ENCODE data around the gene ADTRP. TPM values are rescaled to one million over a fixed set of nuclear protein-coding genes. Genes with fewer than 3 reads are reported as not detected.

ADTRP gene
- total and polyA plus RNA-seq, 2 of the 13 experiments (the other 11 are each of a cell fraction or from before 2014, with no cell fraction given): not detected

DNA sequence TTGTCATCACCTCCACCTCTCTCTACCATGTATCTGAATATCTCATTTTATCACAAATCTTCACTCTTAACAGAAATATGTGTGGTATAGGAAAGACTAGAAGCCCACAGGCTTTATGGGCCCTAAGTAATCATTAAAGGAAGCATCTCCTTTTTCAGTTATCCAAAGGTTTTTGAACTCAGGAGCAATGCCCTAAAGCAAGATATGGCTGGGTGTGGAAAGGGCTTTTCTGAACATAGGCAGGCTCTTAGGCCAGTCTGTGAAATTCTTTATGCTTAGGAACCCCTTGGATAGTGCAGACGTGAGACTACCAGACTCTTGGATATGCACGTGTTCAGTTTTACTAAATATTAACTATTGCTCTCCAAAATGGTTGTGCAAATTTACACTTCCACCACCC is 99.5 kb downstream of the ADTRP start:
- no TSS peak for BruUV-seq (replicated peaks)
- Histone ChIP-seq H3K4me2 (ENCODE audit: low read depth, low read length) (no peak overlapping the region), H3K36me3 (replicated peaks in 1 of 2; ENCODE audit: control insufficient read depth in 1 of 2, insufficient read depth in 2 of 2, low read length in 2 of 2) (no peaks in the 10 kb centered on the region), H3K4me1 (ENCODE audit: insufficient read depth, low read length) (no peaks in the 10 kb centered on the region), H4K20me1 (ENCODE audit: insufficient read depth, low read length) (no peaks in the 10 kb centered on the region), H3K4me3 (replicated peaks in 1 of 3; ENCODE audit: insufficient read depth in 1 of 3, low read depth in 2 of 3, low read length in 3 of 3) (no peak overlapping the region), H3K27ac (ENCODE audit: extremely low read length, insufficient read depth, low read length) (no peak overlapping the region), H3K27me3 (ENCODE audit: control insufficient read depth in 1 of 2, insufficient read depth in 2 of 2, low read length in 2 of 2) (no peaks in the 10 kb centered on the region), H2AFZ (ENCODE audit: low read length) (no peak overlapping the region), H3K9me3 (ENCODE audit: low read length) (peaks cover 13% of the 10 kb centered on the region), H3K79me2 (ENCODE audit: insufficient read depth, low read length) (no peaks in the 10 kb centered on the region), H3K9ac (ENCODE audit: insufficient read depth, low read depth, low read length) (no peak overlapping the region)
- no peak for TF ChIP-seq SMAD3 (CRISPR knock-in tag; IDR thresholded peaks at IDR 0.05)
- no peak for TF ChIP-seq ZNF34 (CRISPR knock-in tag; IDR thresholded peaks at IDR 0.05; ENCODE audit: borderline replicate concordance)
- no peak for TF ChIP-seq MXI1 (IDR thresholded peaks at IDR 0.05; ENCODE audit: borderline replicate concordance, low read depth, low read length)
- TF ChIP-seq ZNF234 (CRISPR knock-in tag; conservative IDR thresholded peaks at IDR 0.05): no peak
- in situ Hi-C loops (cut with HindIII; ENCODE audit: extremely low pct_ligation_motif_present, low pct_unique_long_range_greater_than_20kb) (no loop called here), intact Hi-C loops (cut with micrococcal nuclease; ENCODE audit: unreplicated experiment) (no loop called here)
- ChIA-PET POLR2A (no interaction called here), CTCF (ENCODE audit: low intra/inter-chr PET ratio, low total read pairs) (no interaction called here)
- FAIRE-seq (no peak), ATAC-seq (no peak), DNase-seq (ENCODE audit: low spot score) (no peak)
- 4% methylated on average over 2 of the region's 2 CpGs for WGBS (ENCODE audit: low lambda C conversion rate)

DNA sequence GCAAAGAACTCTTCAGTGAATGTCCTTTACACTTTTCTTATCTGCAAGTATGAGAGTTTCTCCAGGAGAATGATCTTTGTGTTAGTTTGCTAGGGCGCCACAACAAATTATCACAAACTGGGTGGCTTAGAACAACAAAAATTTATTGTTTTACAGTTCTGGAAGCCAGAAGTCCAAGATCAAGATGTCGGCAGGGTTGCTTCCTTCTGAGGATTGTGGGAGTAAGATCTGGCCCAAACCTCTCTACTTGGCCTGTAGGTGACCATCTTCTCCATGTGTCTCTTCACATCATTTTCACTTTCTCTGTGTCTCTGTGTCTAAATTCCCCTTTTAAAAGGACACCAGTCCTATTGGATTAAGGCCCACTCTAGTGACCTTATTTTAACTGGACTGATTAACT is 103.0 kb downstream of the ADTRP start:
- WGBS (ENCODE audit: low lambda C conversion rate): 3% methylated on average over 2 of the region's 2 CpGs
- POLR2A ChIA-PET: no interaction called here
- H3K79me2 ChIP-seq (ENCODE audit: insufficient read depth, low read length): no peaks in the 10 kb centered on the region
- intact Hi-C loops (cut with micrococcal nuclease; ENCODE audit: unreplicated experiment) (no loop called here), in situ Hi-C loops (cut with HindIII; ENCODE audit: extremely low pct_ligation_motif_present, low pct_unique_long_range_greater_than_20kb) (no loop called here)
- no peak for DNase-seq (ENCODE audit: low spot score)
- H2AFZ ChIP-seq (ENCODE audit: low read length): no peak overlapping the region
- no peak for ATAC-seq
- no peak overlapping the region for H3K27ac ChIP-seq (ENCODE audit: extremely low read length, insufficient read depth, low read length)
- CTCF ChIA-PET (ENCODE audit: low intra/inter-chr PET ratio, low total read pairs): no interaction called here
- H4K20me1 ChIP-seq (ENCODE audit: insufficient read depth, low read length): no peaks in the 10 kb centered on the region
- H3K9ac ChIP-seq (ENCODE audit: insufficient read depth, low read depth, low read length): no peak overlapping the region
- H3K9me3 ChIP-seq (ENCODE audit: low read length): peaks cover 7% of the 10 kb centered on the region
- H3K4me1 ChIP-seq (ENCODE audit: insufficient read depth, low read length): no peaks in the 10 kb centered on the region
- H3K4me2 ChIP-seq (ENCODE audit: low read depth, low read length): no peak overlapping the region
- no TSS peak for BruUV-seq (replicated peaks)
- TF ChIP-seq ATF7 (IDR thresholded peaks at IDR 0.05): no peak
- TF ChIP-seq ATF7 (CRISPR knock-in tag; IDR thresholded peaks at IDR 0.05): no peak
- TF ChIP-seq ZNF296 (CRISPR knock-in tag; conservative IDR thresholded peaks at IDR 0.05): no peak
- TF ChIP-seq NKX3-1 (CRISPR knock-in tag; IDR thresholded peaks at IDR 0.05): no peak
- FAIRE-seq: no peak
- no peak overlapping the region for H3K4me3 ChIP-seq (replicated peaks in 1 of 3; ENCODE audit: insufficient read depth in 1 of 3, low read depth in 2 of 3, low read length in 3 of 3)
- H3K27me3 ChIP-seq (ENCODE audit: control insufficient read depth in 1 of 2, insufficient read depth in 2 of 2, low read length in 2 of 2): no peaks in the 10 kb centered on the region
- no peaks in the 10 kb centered on the region for H3K36me3 ChIP-seq (replicated peaks in 1 of 2; ENCODE audit: control insufficient read depth in 1 of 2, insufficient read depth in 2 of 2, low read length in 2 of 2)

All from HepG2 (cell line).